HG02642 (cell line): ENCODE results near the gene GFOD2.
"Not testable (repeated sequence)": the region's sequence is repeated elsewhere in the genome, so short reads cannot be mapped to it uniquely, and the experiment has no call there.

ENCODE experiments used
- ATAC-seq: cut with Tn5 transposase; IDR thresholded peaks from one replicate; pipeline ENCODE4 v1.9.1; 2021; ENCODE audit warnings: mild to moderate bottlenecking; ENCODE audit not compliant: unreplicated experiment, poor library complexity

Gene GFOD2

GRCh38 chr16:67707210-67707609 lies 11.9 kb downstream of the GFOD2 start:
- ATAC-seq: no peak

GRCh38 chr16:67704110-67704509 lies 15.0 kb downstream of the GFOD2 start:
- no peak for ATAC-seq

- no peak for ATAC-seq
Observed at GRCh38 chr16:67703626-67704025, 15.5 kb downstream of the GFOD2 start.

GRCh38 chr16:67702130-67702529 lies 17.0 kb downstream of the GFOD2 start:
- ATAC-seq: no peak

GRCh38 chr16:67701420-67701819 lies 17.7 kb downstream of the GFOD2 start:
- ATAC-seq: no peak

- ATAC-seq: no peak
Observed at GRCh38 chr16:67699265-67699664, 19.9 kb downstream of the GFOD2 start.

GRCh38 chr16:67697422-67698185 lies 21.5 kb downstream of the GFOD2 start:
- no peak for ATAC-seq

GRCh38 chr16:67694611-67695010 lies 24.5 kb downstream of the GFOD2 start:
- no peak for ATAC-seq

GRCh38 chr16:67693517-67694285 lies 25.4 kb downstream of the GFOD2 start:
- not testable (repeated sequence) for ATAC-seq

- ATAC-seq: no peak
Observed at GRCh38 chr16:67685388-67686112, 33.6 kb downstream of the GFOD2 start.

GRCh38 chr16:67683767-67684166 lies 35.3 kb downstream of the GFOD2 start:
- no peak for ATAC-seq

- ATAC-seq: no peak
Observed at GRCh38 chr16:67679935-67680897, 38.9 kb downstream of the GFOD2 start.

- ATAC-seq: no peak
Observed at GRCh38 chr16:67678354-67679023, 40.6 kb downstream of the GFOD2 start.

- ATAC-seq: no peak
Observed at GRCh38 chr16:67677712-67678111, 41.4 kb downstream of the GFOD2 start.

GRCh38 chr16:67676939-67677338 lies 42.2 kb downstream of the GFOD2 start:
- ATAC-seq: no peak

- ATAC-seq: no peak
Observed at GRCh38 chr16:67676516-67676915, 42.6 kb downstream of the GFOD2 start.

GRCh38 chr16:67675999-67676398 lies 43.1 kb downstream of the GFOD2 start:
- ATAC-seq: no peak

GRCh38 chr16:67675579-67675935 lies 43.6 kb downstream of the GFOD2 start:
- ATAC-seq: no peak

- ATAC-seq: no peak
Observed at GRCh38 chr16:67674851-67675578, 44.1 kb downstream of the GFOD2 start.
